Measurements from ENCODE around the gene SLMAP.

The SLMAP gene

GRCh38 chr3:57818772-57819171 lies 62.7 kb downstream of the SLMAP start:
- no peak overlapping the region for H3K4ac ChIP-seq (ENCODE audit: low read depth, low read length)
- H2BK5ac ChIP-seq (ENCODE audit: low read depth, low read length, poor library complexity), result no peak overlapping the region
- H2BK12ac ChIP-seq (ENCODE audit: low read length), result no peak overlapping the region
- H3K18ac ChIP-seq (ENCODE audit: low read length), result no peak overlapping the region
- H3K4me3 ChIP-seq (ENCODE audit: low read depth, low read length), result no peak overlapping the region
- H4K91ac ChIP-seq (ENCODE audit: low read depth, low read length), result no peak overlapping the region
- H3K79me2 ChIP-seq (ENCODE audit: control insufficient read depth, insufficient read depth, low read length, poor library complexity), result no peaks in the 10 kb centered on the region
- no peak overlapping the region for H4K8ac ChIP-seq (ENCODE audit: low read depth, low read length)
- H2AFZ ChIP-seq (ENCODE audit: insufficient read depth, low read length, poor library complexity), result no peak overlapping the region
- H3K4me1 ChIP-seq (ENCODE audit: control insufficient read depth in 1 of 2, insufficient read depth in 2 of 2, low read length in 2 of 2), result peaks cover 0 to 3% of the 10 kb centered on the region in 2 experiments
- no peaks in the 10 kb centered on the region for H3K36me3 ChIP-seq (ENCODE audit: control insufficient read depth in 1 of 2, insufficient read depth in 2 of 2, low read length in 2 of 2)
- no peaks in the 10 kb centered on the region for H3K9me3 ChIP-seq (ENCODE audit: insufficient read depth, low read depth, low read length)
- H3K27me3 ChIP-seq (ENCODE audit: insufficient read depth, low read length), result no peaks in the 10 kb centered on the region
- H3K4me2 ChIP-seq (ENCODE audit: low read length), result no peak overlapping the region
- H4K12ac ChIP-seq (ENCODE audit: low read depth, low read length), result no peak overlapping the region
- DNase-seq, result no peak
- no peak overlapping the region for H3K14ac ChIP-seq (ENCODE audit: low read length)
- no peak overlapping the region for H3K9ac ChIP-seq (ENCODE audit: low read length)
- H2BK120ac ChIP-seq (ENCODE audit: insufficient read depth, low read length, poor library complexity), result no peak overlapping the region
- H2AK5ac ChIP-seq (ENCODE audit: low read length), result no peak overlapping the region
- no peaks in the 10 kb centered on the region for H3K79me1 ChIP-seq (ENCODE audit: low read length)
- H3K23ac ChIP-seq (ENCODE audit: low read length), result no peak overlapping the region
- H3K27ac ChIP-seq (ENCODE audit: low read depth, low read length), result no peak overlapping the region

GRCh38 chr3:57820479-57820878 lies 64.4 kb downstream of the SLMAP start:
- Histone ChIP-seq H3K4me3 (ENCODE audit: low read depth, low read length) (no peak overlapping the region), H2AFZ (ENCODE audit: insufficient read depth, low read length, poor library complexity) (no peak overlapping the region), H4K12ac (ENCODE audit: low read depth, low read length) (no peak overlapping the region), H3K79me1 (ENCODE audit: low read length) (no peaks in the 10 kb centered on the region), H2BK120ac (ENCODE audit: insufficient read depth, low read length, poor library complexity) (no peak overlapping the region), H3K27me3 (ENCODE audit: insufficient read depth, low read length) (no peaks in the 10 kb centered on the region), H4K91ac (ENCODE audit: low read depth, low read length) (no peak overlapping the region), H3K23ac (ENCODE audit: low read length) (no peak overlapping the region), H3K36me3 (ENCODE audit: control insufficient read depth in 1 of 2, insufficient read depth in 2 of 2, low read length in 2 of 2) (no peaks in the 10 kb centered on the region), H3K9me3 (ENCODE audit: insufficient read depth, low read depth, low read length) (no peaks in the 10 kb centered on the region), H3K14ac (ENCODE audit: low read length) (no peak overlapping the region), H3K9ac (ENCODE audit: low read length) (no peak overlapping the region), H4K8ac (ENCODE audit: low read depth, low read length) (no peak overlapping the region), H3K18ac (ENCODE audit: low read length) (no peak overlapping the region), H3K4me2 (ENCODE audit: low read length) (no peak overlapping the region), H2BK12ac (ENCODE audit: low read length) (no peak overlapping the region), H3K4me1 (ENCODE audit: control insufficient read depth in 1 of 2, insufficient read depth in 2 of 2, low read length in 2 of 2) (peaks cover 0 to 3% of the 10 kb centered on the region in 2 experiments), H3K79me2 (ENCODE audit: control insufficient read depth, insufficient read depth, low read length, poor library complexity) (no peaks in the 10 kb centered on the region), H2BK5ac (ENCODE audit: low read depth, low read length, poor library complexity) (no peak overlapping the region), H2AK5ac (ENCODE audit: low read length) (no peak overlapping the region), H3K4ac (ENCODE audit: low read depth, low read length) (no peak overlapping the region), H3K27ac (ENCODE audit: low read depth, low read length) (no peak overlapping the region)
- no CpG with 5 or more reads among the region's 6 CpGs for WGBS (ENCODE audit: extremely low coverage, insufficient coverage, insufficient read length)
- DNase-seq, result no peak

GRCh38 chr3:57821765-57822164 lies 65.7 kb downstream of the SLMAP start:
- Histone ChIP-seq H3K79me1 (ENCODE audit: low read length) (no peaks in the 10 kb centered on the region), H4K91ac (ENCODE audit: low read depth, low read length) (no peak overlapping the region), H3K18ac (ENCODE audit: low read length) (no peak overlapping the region), H3K79me2 (ENCODE audit: control insufficient read depth, insufficient read depth, low read length, poor library complexity) (no peaks in the 10 kb centered on the region), H3K4me1 (ENCODE audit: control insufficient read depth in 1 of 2, insufficient read depth in 2 of 2, low read length in 2 of 2) (peaks cover 0 to 3% of the 10 kb centered on the region in 2 experiments), H2BK12ac (ENCODE audit: low read length) (no peak overlapping the region), H2AFZ (ENCODE audit: insufficient read depth, low read length, poor library complexity) (no peak overlapping the region), H3K27ac (ENCODE audit: low read depth, low read length) (no peak overlapping the region), H3K4me2 (ENCODE audit: low read length) (no peak overlapping the region), H4K8ac (ENCODE audit: low read depth, low read length) (no peak overlapping the region), H3K9ac (ENCODE audit: low read length) (no peak overlapping the region), H4K12ac (ENCODE audit: low read depth, low read length) (no peak overlapping the region), H3K27me3 (ENCODE audit: insufficient read depth, low read length) (no peaks in the 10 kb centered on the region), H3K14ac (ENCODE audit: low read length) (no peak overlapping the region), H2BK5ac (ENCODE audit: low read depth, low read length, poor library complexity) (no peak overlapping the region), H3K9me3 (ENCODE audit: insufficient read depth, low read depth, low read length) (no peaks in the 10 kb centered on the region), H2AK5ac (ENCODE audit: low read length) (no peak overlapping the region), H3K4ac (ENCODE audit: low read depth, low read length) (no peak overlapping the region), H3K4me3 (ENCODE audit: low read depth, low read length) (no peak overlapping the region), H2BK120ac (ENCODE audit: insufficient read depth, low read length, poor library complexity) (no peak overlapping the region), H3K23ac (ENCODE audit: low read length) (no peak overlapping the region), H3K36me3 (ENCODE audit: control insufficient read depth in 1 of 2, insufficient read depth in 2 of 2, low read length in 2 of 2) (no peaks in the 10 kb centered on the region)
- DNase-seq, result no peak

GRCh38 chr3:57822686-57823085 lies 66.6 kb downstream of the SLMAP start:
- Histone ChIP-seq H3K4me3 (ENCODE audit: low read depth, low read length) (no peak overlapping the region), H2BK5ac (ENCODE audit: low read depth, low read length, poor library complexity) (no peak overlapping the region), H2AK5ac (ENCODE audit: low read length) (no peak overlapping the region), H3K4me2 (ENCODE audit: low read length) (no peak overlapping the region), H2BK120ac (ENCODE audit: insufficient read depth, low read length, poor library complexity) (no peak overlapping the region), H3K9me3 (ENCODE audit: insufficient read depth, low read depth, low read length) (no peaks in the 10 kb centered on the region), H3K79me2 (ENCODE audit: control insufficient read depth, insufficient read depth, low read length, poor library complexity) (no peaks in the 10 kb centered on the region), H4K91ac (ENCODE audit: low read depth, low read length) (no peak overlapping the region), H3K79me1 (ENCODE audit: low read length) (no peaks in the 10 kb centered on the region), H3K27ac (ENCODE audit: low read depth, low read length) (no peak overlapping the region), H4K8ac (ENCODE audit: low read depth, low read length) (no peak overlapping the region), H3K27me3 (ENCODE audit: insufficient read depth, low read length) (no peaks in the 10 kb centered on the region), H3K9ac (ENCODE audit: low read length) (no peak overlapping the region), H3K23ac (ENCODE audit: low read length) (no peak overlapping the region), H3K4me1 (ENCODE audit: control insufficient read depth in 1 of 2, insufficient read depth in 2 of 2, low read length in 2 of 2) (peaks cover 0 to 3% of the 10 kb centered on the region in 2 experiments), H3K14ac (ENCODE audit: low read length) (no peak overlapping the region), H3K4ac (ENCODE audit: low read depth, low read length) (no peak overlapping the region), H3K36me3 (ENCODE audit: control insufficient read depth in 1 of 2, insufficient read depth in 2 of 2, low read length in 2 of 2) (no peaks in the 10 kb centered on the region), H2BK12ac (ENCODE audit: low read length) (no peak overlapping the region), H4K12ac (ENCODE audit: low read depth, low read length) (no peak overlapping the region), H2AFZ (ENCODE audit: insufficient read depth, low read length, poor library complexity) (peak overlapping the region; percentile 83), H3K18ac (ENCODE audit: low read length) (no peak overlapping the region)
- no peak for DNase-seq

GRCh38 chr3:57825116-57825515 lies 69.0 kb downstream of the SLMAP start:
- H2BK12ac ChIP-seq (ENCODE audit: low read length), result no peak overlapping the region
- no CpG with 5 or more reads among the region's 3 CpGs for WGBS (ENCODE audit: extremely low coverage, insufficient coverage, insufficient read length)

More at GRCh38 chr3:57825116-57825515, 69.0 kb downstream of the SLMAP start:
- Histone ChIP-seq H3K9me3 (ENCODE audit: insufficient read depth, low read depth, low read length) (no peaks in the 10 kb centered on the region), H3K27me3 (ENCODE audit: insufficient read depth, low read length) (no peaks in the 10 kb centered on the region), H3K4me1 (ENCODE audit: control insufficient read depth in 1 of 2, insufficient read depth in 2 of 2, low read length in 2 of 2) (peaks cover 3% of the 10 kb centered on the region in 2 experiments), H4K91ac (ENCODE audit: low read depth, low read length) (no peak overlapping the region), H3K27ac (ENCODE audit: low read depth, low read length) (no peak overlapping the region), H3K4me2 (ENCODE audit: low read length) (no peak overlapping the region), H2BK120ac (ENCODE audit: insufficient read depth, low read length, poor library complexity) (no peak overlapping the region), H3K79me1 (ENCODE audit: low read length) (no peaks in the 10 kb centered on the region), H3K9ac (ENCODE audit: low read length) (no peak overlapping the region), H3K14ac (ENCODE audit: low read length) (no peak overlapping the region), H3K79me2 (ENCODE audit: control insufficient read depth, insufficient read depth, low read length, poor library complexity) (peaks cover 3% of the 10 kb centered on the region), H3K18ac (ENCODE audit: low read length) (no peak overlapping the region), H4K8ac (ENCODE audit: low read depth, low read length) (no peak overlapping the region), H3K4me3 (ENCODE audit: low read depth, low read length) (no peak overlapping the region), H2AK5ac (ENCODE audit: low read length) (no peak overlapping the region), H4K12ac (ENCODE audit: low read depth, low read length) (no peak overlapping the region), H3K36me3 (ENCODE audit: control insufficient read depth in 1 of 2, insufficient read depth in 2 of 2, low read length in 2 of 2) (no peaks in the 10 kb centered on the region), H3K4ac (ENCODE audit: low read depth, low read length) (no peak overlapping the region), H2BK5ac (ENCODE audit: low read depth, low read length, poor library complexity) (no peak overlapping the region), H2AFZ (ENCODE audit: insufficient read depth, low read length, poor library complexity) (no peak overlapping the region), H3K23ac (ENCODE audit: low read length) (no peak overlapping the region)
- DNase-seq, result no peak
